ENCODE measurements around the gene CEACAM19. TPM values are rescaled to one million over a fixed set of nuclear protein-coding genes. Genes with fewer than 3 reads are reported as not detected.

CEACAM19 gene
- total and polyA plus RNA-seq, 2 of the 13 experiments (the other 11 are each of a cell fraction or from before 2014, with no cell fraction given) = 1.3 to 4.0 TPM

GRCh38 chr19:44644402-44645016 lies 26.8 kb upstream of the CEACAM19 start (continued):
- no peak for TF ChIP-seq ZBED4 (CRISPR knock-in tag; IDR thresholded peaks at IDR 0.05; ENCODE audit: borderline replicate concordance)
- no peak for TF ChIP-seq ZBTB25 (CRISPR knock-in tag; IDR thresholded peaks at IDR 0.05)
- no peak for TF ChIP-seq SRSF9 (IDR thresholded peaks at IDR 0.05; ENCODE audit: borderline replicate concordance, insufficient read depth, low read depth, low read length, poor library complexity, severe bottlenecking)
- TF ChIP-seq ZNF75D (CRISPR knock-in tag; IDR thresholded peaks at IDR 0.05; ENCODE audit: borderline replicate concordance) = 0 out of 2 replicates have a peak, but pooled peaks have one; percentile 30
- no peak for TF ChIP-seq TEF (CRISPR knock-in tag; IDR thresholded peaks at IDR 0.05)
- TF ChIP-seq TMF1 (CRISPR knock-in tag; IDR thresholded peaks at IDR 0.05; ENCODE audit: low read depth) = no peak
- TF ChIP-seq ARID4A (CRISPR knock-in tag; IDR thresholded peaks at IDR 0.05; ENCODE audit: borderline replicate concordance) = peak; percentile 15; the same call in 1 of the 2 replicates
- no peak for TF ChIP-seq ZNF782 (CRISPR knock-in tag; IDR thresholded peaks at IDR 0.05; ENCODE audit: borderline replicate concordance)
- no peak for TF ChIP-seq ZNF543 (CRISPR knock-in tag; IDR thresholded peaks at IDR 0.05)
- no peak for TF ChIP-seq ZNF281 (CRISPR knock-in tag; IDR thresholded peaks at IDR 0.05; ENCODE audit: borderline replicate concordance)
- TF ChIP-seq MAFF (IDR thresholded peaks at IDR 0.05; ENCODE audit: low read depth, low read length) = no peak
